ENCODE data around the gene FER.
"Not testable (repeated sequence)": the region's sequence is repeated elsewhere in the genome, so short reads cannot be mapped to it uniquely, and the experiment has no call there.

The FER gene

GRCh38 chr5:109121225-109121624 lies 373.5 kb downstream of the FER start:
- no peak for DNase-seq (ENCODE audit: low read depth, low spot score)

DNA sequence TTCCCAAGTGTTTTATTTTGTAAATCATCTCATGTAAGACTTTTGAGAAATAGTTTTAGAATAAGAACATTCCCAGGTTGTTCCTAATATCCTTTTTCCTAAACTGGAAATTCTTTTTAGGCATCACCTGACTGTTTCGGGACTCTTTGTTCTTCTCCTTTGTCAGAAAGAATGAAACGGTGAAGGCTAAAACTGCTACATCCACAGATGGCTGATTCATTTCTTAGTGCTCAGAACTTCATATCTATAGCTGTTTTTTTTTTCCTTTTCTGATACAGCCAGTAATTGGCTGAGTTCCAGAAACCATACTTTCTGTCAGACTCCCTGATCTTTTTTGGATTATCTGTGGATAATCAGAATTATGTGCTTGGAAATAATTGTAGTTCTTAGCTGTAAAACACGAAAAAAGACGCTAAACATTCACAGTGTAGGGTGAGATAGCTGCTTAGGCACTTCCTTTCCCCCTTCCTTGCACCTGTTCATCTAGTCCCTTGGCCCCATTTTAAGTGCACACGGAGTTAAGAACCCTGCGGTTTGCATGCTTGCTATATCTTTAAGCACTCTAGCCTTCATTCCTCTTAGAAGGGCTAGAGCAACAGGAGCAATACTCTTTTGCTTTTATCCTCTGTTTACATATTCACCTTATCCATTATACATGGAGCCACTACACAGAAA lies 378.2 kb downstream of the FER start:
- no peak for DNase-seq (ENCODE audit: low read depth, low spot score)

- no peak for DNase-seq (ENCODE audit: low read depth, low spot score)
These were observed 378.8 kb downstream of the FER start for GRCh38 chr5:109126481-109126880.

DNA sequence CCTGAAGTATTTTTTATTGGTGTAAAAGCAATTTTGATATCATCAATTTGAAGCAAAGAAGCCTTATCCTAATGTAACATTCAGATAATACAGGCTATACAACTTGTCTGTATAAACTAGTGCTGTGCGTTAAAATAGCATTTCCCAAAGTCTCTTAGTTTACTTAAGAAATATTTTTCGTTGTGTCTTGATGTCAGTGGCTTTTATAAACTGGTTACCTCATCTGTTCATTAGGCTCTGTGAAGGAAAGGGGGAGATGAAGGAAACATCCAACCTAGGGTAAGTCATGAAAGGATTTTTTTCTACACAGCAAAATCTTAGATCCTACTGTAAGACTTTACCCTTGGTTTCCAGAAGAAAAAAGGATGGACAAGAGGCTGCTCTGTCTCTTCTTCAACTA lies 389.2 kb downstream of the FER start:
- no peak for DNase-seq (ENCODE audit: low read depth, low spot score)

DNA sequence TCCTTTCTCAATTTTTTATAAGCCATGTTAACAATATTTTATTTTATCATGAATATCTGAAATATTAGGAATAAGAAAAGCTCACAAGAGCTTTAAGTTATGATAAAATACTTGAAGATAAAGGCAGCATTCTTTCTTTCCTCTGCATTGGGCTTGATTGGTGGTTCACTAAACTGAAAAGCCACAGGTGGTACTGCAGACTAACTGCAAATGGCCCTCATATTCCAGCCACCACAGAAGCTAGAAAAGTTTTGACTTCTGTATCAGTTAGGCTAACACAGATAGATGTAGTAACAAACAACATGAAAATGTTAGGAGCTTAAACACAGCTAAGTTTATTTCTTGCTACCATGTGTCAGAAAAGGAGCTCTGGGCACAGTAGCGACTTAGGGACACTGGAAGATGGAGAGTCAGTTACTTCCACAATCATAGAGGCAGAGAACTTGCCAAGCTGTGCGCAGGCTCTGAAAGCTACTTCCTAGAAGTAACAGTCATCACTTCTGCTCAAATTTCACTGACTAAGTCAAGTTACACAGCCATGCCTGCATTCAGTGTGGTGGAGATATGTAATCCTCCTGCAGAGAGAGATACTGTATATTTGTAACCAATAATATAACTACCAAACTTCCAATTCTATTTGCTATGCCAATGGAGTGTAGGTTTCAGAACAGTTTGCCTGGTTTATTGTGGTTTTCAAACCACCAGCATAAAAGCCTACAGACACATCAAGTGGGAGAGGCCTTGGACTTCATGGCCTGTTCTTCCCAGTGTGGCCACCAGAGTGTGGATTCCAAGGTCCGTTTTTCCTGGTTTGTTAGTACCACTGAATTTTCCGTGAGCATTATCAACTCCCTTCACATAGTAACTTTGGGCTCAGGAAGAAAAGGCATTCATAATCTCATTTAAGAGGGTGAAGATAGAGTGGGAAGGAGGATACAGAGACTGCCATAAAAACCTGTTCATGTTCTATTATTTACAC lies 393.8 kb downstream of the FER start:
- no peak for DNase-seq (ENCODE audit: low read depth, low spot score)

DNA sequence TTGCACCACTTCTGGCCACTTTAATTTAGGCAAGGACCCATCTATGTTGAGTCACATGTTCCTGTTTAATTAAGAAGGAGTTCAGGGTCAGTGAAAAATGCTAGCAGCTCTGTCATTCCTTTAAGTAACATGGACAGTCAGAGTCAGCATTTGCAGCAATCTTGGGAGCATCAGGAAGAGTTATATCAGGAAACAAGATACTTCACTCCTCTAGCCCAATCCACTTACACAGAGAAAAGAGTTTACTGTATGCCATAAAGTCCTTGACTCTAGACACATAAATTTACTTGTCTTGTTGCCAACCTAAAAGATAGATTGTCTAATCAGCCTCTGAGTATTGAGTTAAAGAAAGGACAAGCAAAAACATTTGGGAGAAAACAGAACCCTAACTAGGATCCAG lies 395.3 kb downstream of the FER start:
- no peak for DNase-seq (ENCODE audit: low read depth, low spot score)

- no peak for DNase-seq (ENCODE audit: low read depth, low spot score)
These were observed 397.4 kb downstream of the FER start for GRCh38 chr5:109145139-109145538.

- DNase-seq (ENCODE audit: low read depth, low spot score) = no peak
These were observed 398.9 kb downstream of the FER start for GRCh38 chr5:109146591-109146990.

- no peak for DNase-seq (ENCODE audit: low read depth, low spot score)
These were observed 404.9 kb downstream of the FER start for GRCh38 chr5:109152565-109152964.

- DNase-seq (ENCODE audit: low read depth, low spot score) = no peak
These were observed 407.9 kb downstream of the FER start for GRCh38 chr5:109155625-109156024.

DNA sequence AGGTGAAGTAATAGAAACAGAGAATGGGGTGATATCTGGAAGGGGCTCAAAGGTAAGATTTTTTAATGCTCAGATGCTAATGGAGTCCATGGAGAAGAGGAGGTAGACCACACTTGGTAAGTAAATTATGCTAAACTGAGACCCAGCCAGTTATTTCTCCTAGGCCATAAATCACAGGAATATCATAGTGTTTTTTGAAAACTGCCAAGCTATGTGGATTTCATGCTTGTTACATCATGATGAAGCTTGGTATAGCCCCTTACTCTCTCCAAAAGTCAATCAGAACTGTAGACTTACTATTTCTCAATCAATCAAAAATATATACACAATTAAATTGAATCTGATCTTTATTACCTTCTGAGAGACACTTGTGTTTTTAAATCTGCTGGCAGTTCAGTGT lies 409.2 kb downstream of the FER start:
- DNase-seq (ENCODE audit: low read depth, low spot score) = no peak

GRCh38 chr5:109160468-109160867 lies 412.8 kb downstream of the FER start:
- no peak for DNase-seq (ENCODE audit: low read depth, low spot score)

DNA sequence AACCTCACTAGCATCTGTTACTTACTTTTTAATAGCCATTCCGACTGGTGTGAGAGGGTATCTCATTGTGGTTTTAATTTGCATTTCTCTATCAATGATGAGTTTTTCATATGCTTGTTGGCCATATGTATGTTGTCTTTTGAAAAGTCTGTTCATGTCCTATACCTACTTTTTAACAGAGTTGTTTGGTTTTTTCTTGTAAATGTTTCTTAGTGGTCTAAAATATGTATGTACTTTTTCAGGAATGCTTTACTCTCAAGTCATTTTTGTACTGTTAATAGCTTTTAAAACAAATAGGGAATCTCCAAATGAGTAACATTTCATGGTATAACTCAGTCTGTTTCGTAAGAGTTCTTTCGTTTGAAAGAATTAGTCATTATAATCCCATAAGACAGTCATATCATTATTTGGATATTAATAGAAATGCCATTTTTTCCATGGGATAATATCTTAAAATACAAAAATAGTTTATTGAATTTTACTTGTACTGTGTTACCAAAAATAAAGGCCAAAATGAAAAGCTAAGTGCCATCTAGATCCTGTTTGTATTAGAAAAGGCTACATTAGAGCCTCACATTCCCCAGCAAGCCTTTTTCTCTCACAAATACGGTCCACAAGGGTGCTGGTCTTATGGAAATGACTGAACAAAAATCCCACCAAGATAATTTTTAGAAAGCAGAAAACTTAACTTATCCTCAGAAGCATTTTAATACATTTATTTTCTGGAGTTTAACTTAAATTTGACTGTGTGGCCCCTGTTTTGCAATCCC lies 414.4 kb downstream of the FER start:
- no peak for DNase-seq (ENCODE audit: low read depth, low spot score)

DNA sequence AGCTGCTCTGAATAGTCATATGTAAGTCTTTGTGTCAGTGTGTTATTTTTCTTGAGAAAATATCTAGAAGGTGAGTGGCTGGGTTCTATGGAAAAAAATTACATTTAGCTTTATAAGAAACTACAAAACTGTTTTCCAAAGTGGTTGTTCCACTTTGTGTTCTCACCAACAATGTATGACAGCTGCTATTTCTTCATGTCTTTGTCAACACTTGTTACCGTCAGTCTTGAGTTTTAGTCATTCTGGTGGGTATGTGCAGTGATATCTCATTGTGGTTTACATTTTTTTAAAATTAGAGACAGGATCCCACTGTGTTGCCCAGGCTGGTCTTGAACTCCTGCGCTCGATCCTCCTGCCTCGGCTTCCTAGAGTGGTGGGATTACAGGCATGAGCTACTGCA lies 415.6 kb downstream of the FER start:
- DNase-seq (ENCODE audit: low read depth, low spot score) = no peak

- no peak for DNase-seq (ENCODE audit: low read depth, low spot score)
These were observed 416.3 kb downstream of the FER start for GRCh38 chr5:109164001-109164400.

- no peak for DNase-seq (ENCODE audit: low read depth, low spot score)
These were observed 419.9 kb downstream of the FER start for GRCh38 chr5:109167586-109167985.

DNA sequence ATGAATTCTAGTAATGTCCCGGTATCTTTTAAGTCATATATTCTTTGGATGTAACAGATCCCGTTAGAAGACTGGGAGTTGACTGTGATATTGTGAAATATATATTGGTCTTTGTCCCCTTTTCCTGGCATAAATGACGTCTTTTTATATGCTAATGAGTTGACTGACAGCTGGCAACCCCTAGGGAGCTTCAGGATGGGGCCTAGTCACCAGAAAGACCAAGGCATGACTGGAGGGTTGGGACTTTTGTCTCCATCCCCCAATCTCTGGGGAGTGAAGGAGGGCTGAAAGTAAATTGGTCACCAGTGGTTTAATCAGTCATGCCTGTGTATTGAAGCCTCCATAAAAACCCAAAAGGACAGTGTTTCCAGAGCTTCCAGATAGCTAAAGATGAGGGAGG lies 420.5 kb downstream of the FER start:
- no peak for DNase-seq (ENCODE audit: low read depth, low spot score)

DNA sequence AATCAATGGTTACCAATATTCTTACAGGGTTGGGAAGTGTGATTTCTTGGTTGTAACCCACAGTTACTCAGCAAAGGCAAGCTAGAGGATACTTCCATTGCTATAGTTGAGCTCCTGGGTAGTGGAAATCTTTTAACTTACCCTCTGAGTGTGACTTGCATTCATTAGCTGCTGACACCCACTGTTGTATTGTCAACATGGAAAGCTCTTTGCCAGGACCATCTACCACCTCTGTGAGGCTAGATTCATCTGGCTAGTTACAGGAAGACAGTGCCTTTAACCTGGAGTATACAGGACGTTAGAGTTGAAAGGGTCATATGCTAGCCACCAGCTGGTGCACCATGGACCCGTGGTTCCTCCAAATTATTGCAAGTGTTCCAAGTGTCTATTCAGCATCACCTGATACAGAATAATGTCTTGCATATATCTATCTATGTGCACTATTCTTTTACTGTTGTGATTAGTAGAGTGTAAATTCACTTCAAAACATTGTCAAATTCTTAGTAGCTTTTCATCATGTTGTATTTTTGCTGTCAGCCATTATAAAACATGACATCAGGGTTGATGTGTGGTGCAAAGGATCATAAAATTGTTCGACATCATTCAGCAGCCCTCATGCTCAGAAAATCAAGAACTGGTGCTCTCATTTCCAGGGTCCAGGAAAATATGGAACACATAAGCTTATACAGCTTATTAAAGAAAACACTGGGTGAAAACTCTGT lies 423.1 kb downstream of the FER start:
- DNase-seq (ENCODE audit: low read depth, low spot score) = no peak

DNA sequence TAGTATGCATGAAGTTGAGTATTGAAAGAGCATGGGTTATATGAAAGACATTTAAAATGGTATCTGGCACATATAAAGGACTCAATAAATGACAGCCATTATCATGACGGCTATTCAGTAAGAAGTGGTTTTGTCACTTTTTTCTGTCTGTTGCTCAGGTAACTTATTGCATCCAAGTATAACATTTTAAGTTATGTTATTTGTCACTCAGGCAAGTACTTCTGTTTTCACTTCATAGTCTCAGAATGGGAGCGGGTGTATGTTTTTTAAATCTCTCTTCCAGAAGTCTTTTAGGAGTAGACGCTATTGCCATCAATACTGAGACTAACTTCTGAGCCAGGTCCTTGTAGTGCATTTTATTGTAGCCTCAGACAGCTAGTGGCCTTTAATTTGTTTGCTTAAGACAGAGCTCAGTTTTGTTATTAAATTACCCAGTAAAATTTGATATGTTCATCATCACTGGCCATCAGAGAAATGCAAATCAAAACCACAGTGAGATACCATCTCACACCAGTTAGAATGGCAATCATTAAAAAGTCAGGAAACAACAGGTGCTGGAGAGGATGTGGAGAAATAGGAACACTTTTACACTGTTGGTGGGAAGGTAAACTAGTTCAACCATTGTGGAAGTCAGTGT lies 423.9 kb downstream of the FER start:
- not testable (repeated sequence) for DNase-seq (ENCODE audit: low read depth, low spot score)

GRCh38 chr5:109173036-109173794 lies 425.5 kb downstream of the FER start:
- no peak for DNase-seq (ENCODE audit: low read depth, low spot score)

Data from astrocyte of the hippocampus (primary cell).